Neural progenitor cell (in vitro differentiated cells): ENCODE results near the gene ATP8B3. TPM values are rescaled to one million over a fixed set of nuclear protein-coding genes. Genes with fewer than 3 reads are reported as not detected.

Experiments used
- DNase-seq: peaks from one replicate; pipeline ENCODE4 v3.0.0-alpha.2; 2016; ENCODE audit warnings: low spot score
- H2AFZ ChIP-seq: fragments of 200-600 bp; sonication (generic); replicated peaks from 2 replicates; pipeline ENCODE4 v1.6.1; 2016; ENCODE audit warnings: antibody characterized with exemption
- H3F3A ChIP-seq: fragments of 200-600 bp; sonication (generic); 2 replicates; pipeline ENCODE4 v1.6.1; 2016; ENCODE audit warnings: antibody characterized with exemption, low read depth
- H3K27ac ChIP-seq: fragments of 200-600 bp; sonication (generic); 2 replicates; pipeline ENCODE4 v1.5.1; 2016; ENCODE audit warnings: mild to moderate bottlenecking
- H3K27me3 ChIP-seq: fragments of 200-600 bp; sonication (generic); 2 replicates; pipeline ENCODE4 v1.6.1; 2016; ENCODE audit warnings: mild to moderate bottlenecking, moderate library complexity
- H3K36me3 ChIP-seq: fragments of 200-600 bp; sonication (generic); 2 replicates; pipeline ENCODE4 v1.5.1; 2016
- H3K4me1 ChIP-seq: fragments of 200-600 bp; sonication (generic); 2 replicates; pipeline ENCODE4 v1.6.1; 2016; ENCODE audit warnings: mixed run types
- H3K4me2 ChIP-seq: fragments of 200-600 bp; sonication (generic); 2 replicates; pipeline ENCODE4 v1.6.1; 2016
- H3K4me3 ChIP-seq: fragments of 200-600 bp; sonication (generic); 2 replicates; pipeline ENCODE4 v1.5.1; 2016
- H3K79me2 ChIP-seq: fragments of 200-600 bp; sonication (generic); 2 replicates; pipeline ENCODE4 v1.6.1; 2016; ENCODE audit warnings: low read depth
- H3K9ac ChIP-seq: fragments of 200-600 bp; sonication (generic); 2 replicates; pipeline ENCODE4 v1.6.1; 2016
- H3K9me3 ChIP-seq: fragments of 200-600 bp; sonication (generic); 2 replicates; pipeline ENCODE4 v1.5.1; 2016; ENCODE audit warnings: low read depth
- H4K20me1 ChIP-seq: fragments of 200-600 bp; sonication (generic); 2 replicates; pipeline ENCODE4 v1.6.1; 2016; ENCODE audit warnings: low read depth
- H3K27ac Mint-ChIP-seq: 3 replicates; pipeline ENCODE4 v1.8.0; 2021; ENCODE audit warnings: mixed read lengths
- H3K27me3 Mint-ChIP-seq: 2 replicates; pipeline ENCODE4 v1.8.0; 2022; ENCODE audit warnings: low read depth, mild to moderate bottlenecking, inconsistent platforms, moderate library complexity, mixed read lengths; ENCODE audit not compliant: insufficient read depth
- H3K36me3 Mint-ChIP-seq: 3 replicates; pipeline ENCODE4 v1.8.0; 2021; ENCODE audit warnings: mixed read lengths
- H3K4me1 Mint-ChIP-seq: 3 replicates; pipeline ENCODE4 v1.8.0; 2021; ENCODE audit warnings: mixed read lengths
- H3K4me3 Mint-ChIP-seq: 3 replicates; pipeline ENCODE4 v1.8.0; 2021; ENCODE audit warnings: mild to moderate bottlenecking, moderate library complexity, mixed read lengths
- H3K9me3 Mint-ChIP-seq: 3 replicates; pipeline ENCODE4 v1.8.0; 2020; ENCODE audit warnings: mixed read lengths
- EZH2 ChIP-seq: fragments of 200-600 bp; sonication (generic); IDR thresholded peaks from 2 replicates; pipeline ENCODE4 v1.6.1; 2017; ENCODE audit warnings: antibody characterized with exemption, mild to moderate bottlenecking, moderate library complexity
- EZH2phosphoT487 ChIP-seq: fragments of 200-600 bp; sonication (generic); IDR thresholded peaks from 2 replicates; pipeline ENCODE4 v1.6.1; 2017; ENCODE audit warnings: antibody characterized with exemption
- total RNA-seq: library from RNA; depleted of rRNA; stranded (reverse); fragments of >200 nt; gene quantifications from 2 replicates; pipeline ENCODE4 v1.2.3, GENCODE V29; 2015; ENCODE audit warnings: low replicate concordance
- TF ChIP-seq, protein P1 (sequence below): fragments of 200-600 bp; sonication (generic); IDR thresholded peaks from 2 replicates; pipeline ENCODE4 v1.5.1; 2017; ENCODE audit warnings: antibody characterized with exemption, mild to moderate bottlenecking

ATP8B3 gene
- total RNA-seq, 1 donor from 2014 or later: 0.06 TPM

DNA sequence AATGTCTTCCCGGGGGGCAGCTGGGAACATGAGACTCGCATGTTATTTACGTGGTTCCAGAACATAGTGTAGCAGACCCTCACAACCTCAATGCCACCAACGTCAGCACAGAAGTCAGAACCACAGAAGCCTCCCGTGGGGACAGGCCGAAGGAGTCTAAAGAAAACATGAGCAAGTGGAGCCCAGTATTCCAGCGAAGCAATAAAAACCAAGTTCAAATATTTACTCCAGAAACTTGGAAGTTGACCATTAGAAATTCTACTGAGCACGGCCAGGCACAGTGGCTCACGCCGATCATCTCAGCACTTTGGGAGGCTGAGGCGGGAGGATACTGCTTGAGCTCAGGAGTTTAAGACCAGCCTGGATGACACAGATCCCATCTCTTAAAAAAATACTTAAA is 17.9 kb upstream of the ATP8B3 start:
- Histone ChIP-seq H3K27ac (no peak overlapping the region), H3K9me3 (no peaks in the 10 kb centered on the region), H3K27me3 (no peaks in the 10 kb centered on the region), H3K4me2 (no peak overlapping the region), H4K20me1 (peaks cover 47% of the 10 kb centered on the region), H3K79me2 (peaks cover 37% of the 10 kb centered on the region), H3K9ac (no peak overlapping the region), H3K36me3 (no peaks in the 10 kb centered on the region), H3K4me1 (peaks cover 14% of the 10 kb centered on the region), H2AFZ (no peak overlapping the region), H3K4me3 (no peak overlapping the region), H3F3A (peaks cover 4% of the 10 kb centered on the region)
- peaks cover 6% of the 10 kb centered on the region for H3K4me1 Mint-ChIP-seq
- no peaks in the 10 kb centered on the region for H3K9me3 Mint-ChIP-seq
- H3K36me3 Mint-ChIP-seq: peaks cover 2% of the 10 kb centered on the region
- no peak for DNase-seq
- peaks cover 7% of the 10 kb centered on the region for H3K27me3 Mint-ChIP-seq
- H3K27ac Mint-ChIP-seq: no peak overlapping the region
- no peak overlapping the region for H3K4me3 Mint-ChIP-seq
- TF ChIP-seq EZH2phosphoT487 (no peak), EZH2 (no peak)

DNA sequence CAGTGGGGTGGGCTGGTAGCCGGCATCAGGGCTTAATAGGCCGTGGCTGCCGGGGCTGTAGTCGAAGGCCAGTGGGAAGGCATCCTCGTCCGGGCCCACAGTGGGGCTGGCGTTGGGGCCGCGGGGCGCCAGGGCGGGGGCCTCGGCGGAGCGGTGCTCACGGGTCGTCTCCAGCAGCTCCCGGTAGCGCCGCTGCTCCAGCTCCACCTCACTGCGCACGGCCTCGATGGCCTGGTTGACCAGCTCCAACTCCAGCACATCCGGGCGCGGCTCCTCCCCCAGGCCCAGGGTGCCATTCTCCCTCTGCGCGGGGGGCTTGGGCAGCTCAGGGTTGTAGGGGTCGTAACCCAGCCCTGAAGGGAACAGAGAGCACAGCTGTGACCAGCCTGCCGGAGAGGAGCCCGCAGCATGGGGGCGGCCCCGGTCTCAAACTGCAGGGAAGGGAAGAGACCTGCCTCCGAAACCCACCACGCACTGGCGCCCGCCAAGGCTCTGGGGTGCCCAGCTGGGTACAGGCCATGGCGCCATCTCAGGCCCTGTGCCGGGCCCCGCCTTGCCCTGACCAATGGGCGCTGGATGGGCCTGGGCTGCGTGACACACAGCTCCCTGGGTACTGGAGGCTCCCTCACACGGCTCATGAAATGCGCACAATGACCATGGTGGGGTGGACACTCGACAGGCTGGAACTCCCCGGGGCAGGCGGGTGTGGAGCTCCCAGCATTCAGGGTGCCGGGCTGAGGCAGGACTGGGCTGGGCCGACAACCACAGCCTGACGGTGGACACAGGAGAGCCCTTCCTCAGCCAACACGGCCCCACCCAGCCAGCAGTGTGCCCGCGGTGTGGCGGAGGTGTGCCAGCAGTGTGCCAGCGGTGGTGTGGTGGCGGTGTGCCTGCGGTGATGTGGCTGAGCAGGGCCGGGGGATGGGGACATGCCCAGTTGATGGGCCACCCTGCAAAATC is 16.5 kb upstream of the ATP8B3 start:
- no peak overlapping the region for H3K27ac ChIP-seq
- peaks cover 14% of the 10 kb centered on the region for H3K4me1 ChIP-seq
- H3K79me2 ChIP-seq: peaks cover 23% of the 10 kb centered on the region
- H3K27me3 ChIP-seq: no peaks in the 10 kb centered on the region
- peaks cover 43% of the 10 kb centered on the region for H4K20me1 ChIP-seq
- H2AFZ ChIP-seq: no peak overlapping the region
- Mint-ChIP-seq H3K27me3 (peaks cover 3% of the 10 kb centered on the region), H3K4me1 (peaks cover 6% of the 10 kb centered on the region), H3K9me3 (no peaks in the 10 kb centered on the region), H3K36me3 (peaks cover 5% of the 10 kb centered on the region), H3K27ac (no peak overlapping the region), H3K4me3 (no peak overlapping the region)
- no peak overlapping the region for H3K4me3 ChIP-seq
- no peak for DNase-seq
- no peak overlapping the region for H3K9ac ChIP-seq
- H3K36me3 ChIP-seq: no peaks in the 10 kb centered on the region
- TF ChIP-seq, protein P1, sequence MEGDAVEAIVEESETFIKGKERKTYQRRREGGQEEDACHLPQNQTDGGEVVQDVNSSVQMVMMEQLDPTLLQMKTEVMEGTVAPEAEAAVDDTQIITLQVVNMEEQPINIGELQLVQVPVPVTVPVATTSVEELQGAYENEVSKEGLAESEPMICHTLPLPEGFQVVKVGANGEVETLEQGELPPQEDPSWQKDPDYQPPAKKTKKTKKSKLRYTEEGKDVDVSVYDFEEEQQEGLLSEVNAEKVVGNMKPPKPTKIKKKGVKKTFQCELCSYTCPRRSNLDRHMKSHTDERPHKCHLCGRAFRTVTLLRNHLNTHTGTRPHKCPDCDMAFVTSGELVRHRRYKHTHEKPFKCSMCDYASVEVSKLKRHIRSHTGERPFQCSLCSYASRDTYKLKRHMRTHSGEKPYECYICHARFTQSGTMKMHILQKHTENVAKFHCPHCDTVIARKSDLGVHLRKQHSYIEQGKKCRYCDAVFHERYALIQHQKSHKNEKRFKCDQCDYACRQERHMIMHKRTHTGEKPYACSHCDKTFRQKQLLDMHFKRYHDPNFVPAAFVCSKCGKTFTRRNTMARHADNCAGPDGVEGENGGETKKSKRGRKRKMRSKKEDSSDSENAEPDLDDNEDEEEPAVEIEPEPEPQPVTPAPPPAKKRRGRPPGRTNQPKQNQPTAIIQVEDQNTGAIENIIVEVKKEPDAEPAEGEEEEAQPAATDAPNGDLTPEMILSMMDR: no peak
- TF ChIP-seq EZH2: no peak
- no peak for TF ChIP-seq EZH2phosphoT487
- no peak overlapping the region for H3K4me2 ChIP-seq
- no peaks in the 10 kb centered on the region for H3K9me3 ChIP-seq
- peaks cover 4% of the 10 kb centered on the region for H3F3A ChIP-seq

DNA sequence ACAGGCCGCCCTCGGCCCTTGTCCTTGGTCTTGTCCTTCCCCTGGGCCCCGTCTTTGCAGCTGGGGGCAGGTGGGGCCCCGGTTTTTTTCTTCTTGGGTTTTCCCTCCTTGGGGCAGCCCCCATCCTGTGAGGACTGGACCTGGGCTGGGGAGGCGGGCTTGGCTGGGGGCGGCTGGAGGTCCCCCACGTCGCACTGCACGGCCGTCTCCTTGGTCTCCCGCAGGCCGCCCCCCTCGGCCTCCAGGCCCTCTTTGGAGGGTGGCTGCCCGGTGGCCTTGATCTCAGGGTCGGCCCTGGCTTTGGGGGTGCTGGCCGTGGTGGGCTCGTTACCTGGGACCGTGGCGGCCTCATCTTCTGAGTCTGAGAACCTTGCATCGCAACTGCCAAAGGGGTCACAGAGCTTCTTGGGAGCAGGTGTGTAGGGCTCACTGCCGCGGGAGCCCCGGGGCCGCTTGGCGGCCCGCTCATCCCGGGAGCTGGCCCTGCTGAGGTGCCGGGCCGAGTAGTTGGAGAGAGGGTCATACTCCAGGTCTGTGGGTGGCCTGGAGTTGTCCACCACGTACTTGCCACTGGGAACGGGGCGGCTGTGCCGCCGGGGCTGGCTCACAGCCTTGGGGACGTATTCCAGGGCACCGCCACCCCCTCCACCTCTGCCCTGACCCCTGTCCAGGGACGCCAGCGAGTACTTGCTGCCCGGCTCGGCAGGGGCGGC is 15.6 kb upstream of the ATP8B3 start:
- Histone ChIP-seq H3K9me3 (no peaks in the 10 kb centered on the region), H3K36me3 (no peaks in the 10 kb centered on the region), H3K4me3 (no peak overlapping the region), H3K9ac (no peak overlapping the region), H4K20me1 (peaks cover 37% of the 10 kb centered on the region), H2AFZ (no peak overlapping the region), H3K79me2 (peaks cover 23% of the 10 kb centered on the region), H3K27me3 (no peaks in the 10 kb centered on the region), H3K4me2 (no peak overlapping the region), H3F3A (peaks cover 4% of the 10 kb centered on the region), H3K27ac (no peak overlapping the region), H3K4me1 (peaks cover 14% of the 10 kb centered on the region)
- no peak for TF ChIP-seq EZH2phosphoT487
- TF ChIP-seq, protein P1: no peak
- no peak for TF ChIP-seq EZH2
- H3K27ac Mint-ChIP-seq: no peak overlapping the region
- no peak overlapping the region for H3K4me3 Mint-ChIP-seq
- H3K27me3 Mint-ChIP-seq: peaks cover 3% of the 10 kb centered on the region
- peaks cover 2% of the 10 kb centered on the region for H3K4me1 Mint-ChIP-seq
- DNase-seq: no peak
- peaks cover 5% of the 10 kb centered on the region for H3K36me3 Mint-ChIP-seq
- H3K9me3 Mint-ChIP-seq: no peaks in the 10 kb centered on the region
